GM13976 (cell line): ENCODE results near the gene PRR5L.

Source experiments
- DNase-seq: peaks from one replicate; pipeline ENCODE4 v3.0.0; 2012; ENCODE audit warnings: low spot score
- CTCF ChIP-seq: IDR thresholded peaks from 2 replicates; pipeline ENCODE4 v1.5.1; 2012; ENCODE audit warnings: borderline replicate concordance, mild to moderate bottlenecking; ENCODE audit not compliant: insufficient read depth; ENCODE audit errors: extremely low read depth, missing control alignments, control extremely low read depth
- in situ Hi-C: fragments of 300-500 bp; cut with MboI; formaldehyde crosslinking; loops from one replicate; pipeline ENCODE4 v1.12.0; 2022; ENCODE audit warnings: low sequenced_read_pairs, mixed read lengths, inconsistent platforms; ENCODE audit not compliant: unreplicated experiment

PRR5L gene

GRCh38 chr11:36361472-36361871 lies 65.4 kb downstream of the PRR5L start:
- no peak for TF ChIP-seq CTCF
- in situ Hi-C loops, result no loop called here

GRCh38 chr11:36361901-36362391 lies 65.9 kb downstream of the PRR5L start:
- DNase-seq, result no peak
- in situ Hi-C loops, result no loop called here
- no peak for TF ChIP-seq CTCF

More at GRCh38 chr11:36361472-36361871, 65.4 kb downstream of the PRR5L start:
- no peak for DNase-seq

- no peak for TF ChIP-seq CTCF
- DNase-seq, result no peak
- in situ Hi-C loops, result no loop called here
Observed at GRCh38 chr11:36362902-36363301, 66.8 kb downstream of the PRR5L start.

GRCh38 chr11:36363361-36364268 lies 67.5 kb downstream of the PRR5L start:
- in situ Hi-C loops, result no loop called here
- DNase-seq, result no peak
- TF ChIP-seq CTCF, result no peak

GRCh38 chr11:36364551-36365325 lies 68.7 kb downstream of the PRR5L start:
- in situ Hi-C loops, result no loop called here
- TF ChIP-seq CTCF, result no peak
- no peak for DNase-seq

- in situ Hi-C loops, result no loop called here
- TF ChIP-seq CTCF, result no peak
- no peak for DNase-seq
Observed at GRCh38 chr11:36365907-36366306, 69.8 kb downstream of the PRR5L start.
